BE2C (cell line): Measurements from ENCODE around the gene FSIP2.

ENCODE experiments used
- DNase-seq: peaks from one replicate; pipeline ENCODE4 v3.0.0-alpha.2; 2020
- H3K27me3 ChIP-seq: fragments of 250-450 bp; sonication (Bioruptor Pico); 2 replicates; pipeline ENCODE4 v1.5.1; 2020; ENCODE audit warnings: mild to moderate bottlenecking
- H3K36me3 ChIP-seq: fragments of 250-450 bp; sonication (Bioruptor Pico); 2 replicates; pipeline ENCODE4 v1.5.1; 2020; ENCODE audit warnings: mild to moderate bottlenecking
- H3K4me1 ChIP-seq: fragments of 250-450 bp; sonication (Bioruptor Pico); 2 replicates; pipeline ENCODE4 v1.5.1; 2020
- H3K4me3 ChIP-seq: 2 replicates; pipeline ENCODE4 v1.5.1; 2011; ENCODE audit warnings: low read depth, low read length
- H3K9me3 ChIP-seq: fragments of 250-450 bp; sonication (Bioruptor Pico); 2 replicates; pipeline ENCODE4 v1.5.1; 2020
- TF ChIP-seq, protein P1 (sequence below): IDR thresholded peaks from 2 replicates; pipeline ENCODE4 v1.5.1; 2012; ENCODE audit warnings: mild to moderate bottlenecking, low read depth, low read length

The FSIP2 gene

GRCh38 chr2:185782223-185782769, 43.7 kb downstream of the FSIP2 start:
- Histone ChIP-seq H3K4me1 (no peaks in the 10 kb centered on the region), H3K36me3 (no peaks in the 10 kb centered on the region), H3K4me3 (no peak overlapping the region)

DNA sequence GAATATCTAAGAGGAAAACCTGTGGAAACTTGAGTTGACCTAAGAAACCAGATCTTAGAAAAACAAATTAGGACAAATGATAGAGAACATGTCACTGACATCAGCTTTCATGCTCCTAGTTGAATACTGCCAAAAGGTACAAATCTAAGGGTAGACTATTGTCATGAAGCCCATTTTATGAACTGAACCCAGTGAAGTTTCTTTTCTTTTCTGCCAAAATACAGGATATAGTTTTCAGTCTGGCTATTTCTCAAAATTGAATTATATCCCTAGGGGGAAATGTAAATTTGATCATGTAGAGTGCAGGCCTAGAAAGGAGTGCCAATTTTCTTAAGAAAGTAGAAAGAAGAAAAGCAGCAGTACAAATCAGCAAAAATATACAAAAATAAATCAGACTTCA, 46.6 kb downstream of the FSIP2 start:
- no peaks in the 10 kb centered on the region for H3K4me1 ChIP-seq
- H3K4me3 ChIP-seq: no peak overlapping the region
- no peaks in the 10 kb centered on the region for H3K27me3 ChIP-seq
- no peaks in the 10 kb centered on the region for H3K9me3 ChIP-seq
- DNase-seq: no peak
- no peaks in the 10 kb centered on the region for H3K36me3 ChIP-seq
- TF ChIP-seq, protein P1, sequence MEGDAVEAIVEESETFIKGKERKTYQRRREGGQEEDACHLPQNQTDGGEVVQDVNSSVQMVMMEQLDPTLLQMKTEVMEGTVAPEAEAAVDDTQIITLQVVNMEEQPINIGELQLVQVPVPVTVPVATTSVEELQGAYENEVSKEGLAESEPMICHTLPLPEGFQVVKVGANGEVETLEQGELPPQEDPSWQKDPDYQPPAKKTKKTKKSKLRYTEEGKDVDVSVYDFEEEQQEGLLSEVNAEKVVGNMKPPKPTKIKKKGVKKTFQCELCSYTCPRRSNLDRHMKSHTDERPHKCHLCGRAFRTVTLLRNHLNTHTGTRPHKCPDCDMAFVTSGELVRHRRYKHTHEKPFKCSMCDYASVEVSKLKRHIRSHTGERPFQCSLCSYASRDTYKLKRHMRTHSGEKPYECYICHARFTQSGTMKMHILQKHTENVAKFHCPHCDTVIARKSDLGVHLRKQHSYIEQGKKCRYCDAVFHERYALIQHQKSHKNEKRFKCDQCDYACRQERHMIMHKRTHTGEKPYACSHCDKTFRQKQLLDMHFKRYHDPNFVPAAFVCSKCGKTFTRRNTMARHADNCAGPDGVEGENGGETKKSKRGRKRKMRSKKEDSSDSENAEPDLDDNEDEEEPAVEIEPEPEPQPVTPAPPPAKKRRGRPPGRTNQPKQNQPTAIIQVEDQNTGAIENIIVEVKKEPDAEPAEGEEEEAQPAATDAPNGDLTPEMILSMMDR: no peak

More at GRCh38 chr2:185782223-185782769, 43.7 kb downstream of the FSIP2 start:
- no peaks in the 10 kb centered on the region for H3K27me3 ChIP-seq
- DNase-seq: no peak
- H3K9me3 ChIP-seq: no peaks in the 10 kb centered on the region
- TF ChIP-seq, protein P1: no peak

DNA sequence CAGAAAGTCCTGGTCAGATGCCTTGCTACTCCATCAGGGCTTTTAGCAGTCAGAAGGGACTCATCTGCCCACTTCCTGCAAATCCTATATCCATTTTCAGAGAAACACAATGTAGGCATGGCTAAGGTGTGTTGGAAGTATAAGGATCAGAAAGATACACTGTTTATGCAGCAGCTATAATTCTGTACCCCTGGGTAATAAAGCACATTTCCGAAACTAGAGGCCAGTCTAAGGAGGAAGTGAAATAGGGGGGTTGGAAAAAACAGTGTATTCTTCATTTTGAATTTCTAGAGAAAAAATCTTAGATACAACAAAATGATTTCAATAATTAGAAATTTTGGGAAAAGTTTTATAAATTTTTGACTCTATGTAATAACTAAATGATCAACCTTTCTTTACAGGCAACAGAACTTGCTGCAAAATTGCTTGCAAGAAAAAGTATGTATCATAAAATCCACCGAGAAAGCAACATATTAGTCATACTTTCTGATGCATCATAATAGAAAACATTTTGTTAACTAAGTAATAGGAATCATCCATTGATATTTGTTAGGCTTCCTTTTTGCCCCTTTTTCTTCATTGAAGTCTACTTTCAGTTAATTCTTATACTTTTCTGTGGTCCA, 47.4 kb downstream of the FSIP2 start:
- no peak overlapping the region for H3K4me3 ChIP-seq
- H3K9me3 ChIP-seq: no peaks in the 10 kb centered on the region
- no peaks in the 10 kb centered on the region for H3K4me1 ChIP-seq
- TF ChIP-seq, protein P1: no peak
- H3K36me3 ChIP-seq: no peaks in the 10 kb centered on the region
- DNase-seq: no peak
- H3K27me3 ChIP-seq: no peaks in the 10 kb centered on the region

GRCh38 chr2:185787227-185788145, 48.9 kb downstream of the FSIP2 start:
- Histone ChIP-seq H3K4me3 (no peak overlapping the region), H3K4me1 (no peaks in the 10 kb centered on the region), H3K9me3 (no peaks in the 10 kb centered on the region), H3K27me3 (no peaks in the 10 kb centered on the region), H3K36me3 (no peaks in the 10 kb centered on the region)
- DNase-seq: no peak
- TF ChIP-seq, protein P1: no peak

GRCh38 chr2:185790361-185790760, 51.8 kb downstream of the FSIP2 start:
- Histone ChIP-seq H3K36me3 (no peaks in the 10 kb centered on the region), H3K4me1 (no peaks in the 10 kb centered on the region), H3K27me3 (no peaks in the 10 kb centered on the region), H3K9me3 (no peaks in the 10 kb centered on the region), H3K4me3 (no peak overlapping the region)
- DNase-seq: no peak
- TF ChIP-seq, protein P1: no peak
